Keratinocyte (primary cell): Measurements from ENCODE around the gene NGEF. TPM values are rescaled to one million over a fixed set of nuclear protein-coding genes. Genes with fewer than 3 reads are reported as not detected.

ENCODE experiments used
- DNase-seq: peaks from one replicate; pipeline ENCODE4 v3.0.0-alpha.2; 2011; ENCODE audit warnings: low read depth, missing footprints, low spot score
- FAIRE-seq: peaks from 2 replicates; lab custom pipeline; 2011; peaks lifted over from hg19 to GRCh38; lab: Jason Lieb, UNC
- H2AFZ ChIP-seq: 2 replicates; pipeline ENCODE4 v1.6.0; 2012; ENCODE audit warnings: low read length, control low read depth, inconsistent platforms; ENCODE audit not compliant: control insufficient read depth
- H3K27ac ChIP-seq: 2 replicates; pipeline ENCODE4 v1.5.1; 2011; ENCODE audit warnings: low read length; ENCODE audit not compliant: control insufficient read depth, insufficient read depth
- H3K27me3 ChIP-seq: 3 replicates; pipeline ENCODE4 v1.6.0; 2011; ENCODE audit warnings: low read length; ENCODE audit not compliant: control insufficient read depth, insufficient read depth; ENCODE audit errors: extremely low read depth
- H3K36me3 ChIP-seq, 2 experiments: 2 replicates in 1 of 2; 3 replicates in 1 of 2; pipeline ENCODE4 v1.5.1; 2011; ENCODE audit warnings: low read length in 2 of 2, mild to moderate bottlenecking in 1 of 2; ENCODE audit not compliant: control insufficient read depth in 2 of 2, insufficient read depth in 2 of 2; ENCODE audit errors: extremely low read depth in 1 of 2
- H3K4me1 ChIP-seq: 3 replicates; pipeline ENCODE4 v1.5.1; 2011; ENCODE audit warnings: low read length; ENCODE audit not compliant: control insufficient read depth, insufficient read depth; ENCODE audit errors: extremely low read depth
- H3K4me2 ChIP-seq: 3 replicates; pipeline ENCODE4 v1.6.0; 2011; ENCODE audit warnings: low read depth, low read length; ENCODE audit not compliant: control insufficient read depth, insufficient read depth; ENCODE audit errors: extremely low read depth
- H3K4me3 ChIP-seq, 3 experiments: fragments of 200-600 bp in 1 of 3; sonication (generic) in 1 of 3; 2 replicates in 2 of 3; 3 replicates in 1 of 3; pipeline ENCODE4 v1.5.1; 2011 to 2016; ENCODE audit warnings: low read length in 3 of 3, mild to moderate bottlenecking in 3 of 3, control low read depth in 2 of 3, inconsistent platforms in 1 of 3, low read depth in 1 of 3, mixed read lengths in 1 of 3, mixed run types in 1 of 3, moderate library complexity in 1 of 3; ENCODE audit not compliant: control insufficient read depth in 2 of 3, insufficient read depth in 2 of 3; ENCODE audit errors: extremely low read depth in 1 of 3
- H3K79me2 ChIP-seq: 2 replicates; pipeline ENCODE4 v1.6.0; 2012; ENCODE audit warnings: low read length; ENCODE audit not compliant: control insufficient read depth, insufficient read depth
- H3K9ac ChIP-seq: 3 replicates; pipeline ENCODE4 v1.6.0; 2011; ENCODE audit warnings: low read length; ENCODE audit not compliant: control insufficient read depth, insufficient read depth; ENCODE audit errors: extremely low read depth
- H3K9me1 ChIP-seq: 3 replicates; pipeline ENCODE4 v1.6.0; 2011; ENCODE audit warnings: low read length; ENCODE audit not compliant: control insufficient read depth, insufficient read depth; ENCODE audit errors: extremely low read depth
- H3K9me3 ChIP-seq: 2 replicates; pipeline ENCODE4 v1.5.1; 2012; ENCODE audit warnings: low read depth, low read length; ENCODE audit not compliant: control insufficient read depth
- H4K20me1 ChIP-seq: 3 replicates; pipeline ENCODE4 v1.6.0; 2011; ENCODE audit warnings: low read length; ENCODE audit not compliant: control insufficient read depth, insufficient read depth; ENCODE audit errors: extremely low read depth
- CTCF ChIP-seq, 3 experiments: IDR thresholded peaks in 1 of 3; conservative IDR thresholded peaks in 1 of 3; optimal IDR thresholded peaks in 1 of 3; 2 replicates in 2 of 3; 3 replicates in 1 of 3; pipeline versions ENCODE3 to v1.5.1; 2011; ENCODE audit warnings: low read length in 3 of 3, mild to moderate bottlenecking in 3 of 3, moderate library complexity in 2 of 3, control low read depth in 1 of 3, inconsistent platforms in 1 of 3; ENCODE audit not compliant: insufficient read depth in 2 of 3; ENCODE audit errors: extremely low read depth in 1 of 3
- EZH2 ChIP-seq: IDR thresholded peaks from one replicate; pipeline ENCODE4 v1.6.1; 2012; ENCODE audit warnings: inconsistent platforms, mild to moderate bottlenecking, low read length, moderate library complexity
- dilution Hi-C: fragments of 300-500 bp; cut with MboI; formaldehyde crosslinking; loops from one replicate; pipeline ENCODE4 v1.7.0; 2020; ENCODE audit warnings: low sequenced_read_pairs; ENCODE audit not compliant: extremely low pct_ligation_motif_present
- polyA plus RNA-seq, 5 experiments: library from polyadenylated mRNA; depleted of rRNA in 3 of 5; stranded (reverse) in 3 of 5; stranded (forward) in 1 of 5; unstranded in 1 of 5; fragments of >200 nt; gene quantifications; 1 replicate in 1 of 5; 2 replicates in 3 of 5; 3 replicates in 1 of 5; pipeline versions ENCODE4 v1.2.1 to v1.2.3, GENCODE V29; 2011 to 2012; ENCODE audit warnings: missing spikeins in 2 of 5, low read depth in 1 of 5, low replicate concordance in 1 of 5

NGEF gene
- polyA plus RNA-seq, 1 donor (not counting 4 experiments of a cell fraction or from before 2014, with no cell fraction given), result 0.17 TPM

DNA sequence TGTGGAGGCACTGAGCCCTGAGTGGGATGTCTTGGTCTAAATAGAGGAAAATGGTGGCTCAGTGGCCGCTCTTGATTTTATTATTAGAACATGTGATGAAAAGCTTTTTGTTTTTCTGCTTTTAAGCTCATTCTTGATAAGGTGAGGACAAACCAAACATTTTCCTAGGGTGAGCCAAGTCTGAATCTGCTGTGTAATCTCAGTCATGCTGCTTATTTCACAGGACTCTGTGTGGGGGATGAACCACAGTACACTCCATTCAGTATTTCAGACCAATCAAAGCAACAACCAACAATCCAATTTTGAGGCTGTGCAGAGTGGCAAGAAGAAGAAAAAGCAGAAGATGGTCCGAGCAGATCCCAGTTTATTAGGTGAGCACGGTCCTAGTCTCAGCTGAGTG, 163.0 kb downstream of the NGEF start:
- Histone ChIP-seq H2AFZ (no peak overlapping the region), H3K9me1 (no peaks in the 10 kb centered on the region), H3K4me3 (no peak overlapping the region), H3K27ac (no peak overlapping the region), H3K4me1 (peaks cover 8% of the 10 kb centered on the region), H3K36me3 (peaks cover 26 to 42% of the 10 kb centered on the region in 2 experiments), H3K27me3 (no peaks in the 10 kb centered on the region), H3K79me2 (no peaks in the 10 kb centered on the region), H3K9ac (no peak overlapping the region), H4K20me1 (no peaks in the 10 kb centered on the region), H3K9me3 (no peaks in the 10 kb centered on the region), H3K4me2 (no peak overlapping the region)
- no peak for DNase-seq
- FAIRE-seq, result no peak
- TF ChIP-seq EZH2, result no peak
- TF ChIP-seq CTCF (optimal IDR thresholded peaks at IDR 0.05 in 1 of 3, IDR thresholded peaks at IDR 0.05 in 1 of 3, conservative IDR thresholded peaks at IDR 0.05 in 1 of 3; ENCODE audit: extremely low read depth in 1 of 3, insufficient read depth in 2 of 3, low read length in 3 of 3), result no peak
- dilution Hi-C loops, result loop anchor here (25.0 kb wide), 1 partner anchor 387 kb away; no protein-coding TSS in a partner anchor

- dilution Hi-C loops, result no loop called here
- Histone ChIP-seq H3K4me1 (no peaks in the 10 kb centered on the region), H3K36me3 (peaks cover 29 to 52% of the 10 kb centered on the region in 2 experiments)
Observed at GRCh38 chr2:232846055-232846454, 167.0 kb downstream of the NGEF start.

More at GRCh38 chr2:232846055-232846454, 167.0 kb downstream of the NGEF start:
- Histone ChIP-seq H3K9ac (no peak overlapping the region), H3K9me3 (no peaks in the 10 kb centered on the region), H3K79me2 (no peaks in the 10 kb centered on the region), H3K4me2 (no peak overlapping the region), H3K4me3 (no peak overlapping the region), H2AFZ (no peak overlapping the region), H3K9me1 (no peaks in the 10 kb centered on the region), H3K27ac (no peak overlapping the region), H3K27me3 (no peaks in the 10 kb centered on the region), H4K20me1 (no peaks in the 10 kb centered on the region)
- FAIRE-seq (no peak), DNase-seq (no peak)
- TF ChIP-seq CTCF (optimal IDR thresholded peaks at IDR 0.05 in 1 of 3, IDR thresholded peaks at IDR 0.05 in 1 of 3, conservative IDR thresholded peaks at IDR 0.05 in 1 of 3; ENCODE audit: extremely low read depth in 1 of 3, insufficient read depth in 2 of 3, low read length in 3 of 3) (no peak), EZH2 (no peak)
